Measurements from ENCODE around the gene PLEKHN1.
"Not testable (repeated sequence)": the region's sequence is repeated elsewhere in the genome, so short reads cannot be mapped to it uniquely, and the experiment has no call there.

PLEKHN1 gene

DNA sequence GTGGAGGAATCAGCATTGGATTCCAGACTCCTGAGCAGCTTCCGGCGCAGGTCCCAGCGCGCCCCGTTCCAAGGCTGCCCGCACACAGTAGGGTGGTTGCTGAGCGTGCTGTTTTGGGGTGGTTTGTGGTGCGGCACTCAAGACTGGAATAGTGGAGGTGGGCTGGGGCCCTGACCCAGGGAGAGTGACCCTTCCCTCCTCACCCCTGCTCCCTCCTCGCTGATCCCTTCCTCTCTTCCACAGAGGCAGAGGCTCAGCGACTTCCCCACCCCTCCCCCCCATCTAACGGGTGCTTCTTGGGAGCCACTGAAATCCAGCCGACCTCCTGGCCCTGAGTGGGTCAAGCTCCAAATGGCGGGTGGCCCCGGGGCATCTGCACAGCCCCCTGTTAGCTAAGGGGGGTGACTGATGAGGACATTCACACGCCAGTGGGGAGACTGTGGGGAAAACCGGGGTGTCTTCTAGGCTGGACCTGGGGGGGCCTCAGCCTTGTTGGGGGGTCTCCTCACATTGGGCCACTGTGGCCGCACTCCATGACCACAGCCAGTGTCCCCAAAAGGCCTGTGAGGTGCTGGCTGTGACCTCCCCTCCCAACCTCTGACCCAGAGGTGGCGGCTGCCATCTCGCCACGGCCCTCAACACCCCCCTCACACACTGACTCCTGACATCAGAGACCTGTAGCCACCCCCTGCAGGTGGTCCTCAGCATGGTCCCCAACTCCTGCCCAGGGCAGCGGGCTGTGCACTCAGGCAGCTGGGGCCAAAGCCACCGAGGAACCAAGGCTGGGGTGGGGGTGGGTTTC is 37.5 kb downstream of the PLEKHN1 start:
- H3K4me3 ChIP-seq (ENCODE audit: low read length): no peak overlapping the region
- no peak for DNase-seq (ENCODE audit: low read depth)
- TF ChIP-seq, protein P1, sequence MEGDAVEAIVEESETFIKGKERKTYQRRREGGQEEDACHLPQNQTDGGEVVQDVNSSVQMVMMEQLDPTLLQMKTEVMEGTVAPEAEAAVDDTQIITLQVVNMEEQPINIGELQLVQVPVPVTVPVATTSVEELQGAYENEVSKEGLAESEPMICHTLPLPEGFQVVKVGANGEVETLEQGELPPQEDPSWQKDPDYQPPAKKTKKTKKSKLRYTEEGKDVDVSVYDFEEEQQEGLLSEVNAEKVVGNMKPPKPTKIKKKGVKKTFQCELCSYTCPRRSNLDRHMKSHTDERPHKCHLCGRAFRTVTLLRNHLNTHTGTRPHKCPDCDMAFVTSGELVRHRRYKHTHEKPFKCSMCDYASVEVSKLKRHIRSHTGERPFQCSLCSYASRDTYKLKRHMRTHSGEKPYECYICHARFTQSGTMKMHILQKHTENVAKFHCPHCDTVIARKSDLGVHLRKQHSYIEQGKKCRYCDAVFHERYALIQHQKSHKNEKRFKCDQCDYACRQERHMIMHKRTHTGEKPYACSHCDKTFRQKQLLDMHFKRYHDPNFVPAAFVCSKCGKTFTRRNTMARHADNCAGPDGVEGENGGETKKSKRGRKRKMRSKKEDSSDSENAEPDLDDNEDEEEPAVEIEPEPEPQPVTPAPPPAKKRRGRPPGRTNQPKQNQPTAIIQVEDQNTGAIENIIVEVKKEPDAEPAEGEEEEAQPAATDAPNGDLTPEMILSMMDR (IDR thresholded peaks at IDR 0.05; ENCODE audit: insufficient read depth, low read depth, low read length, missing control alignments): no peak

DNA sequence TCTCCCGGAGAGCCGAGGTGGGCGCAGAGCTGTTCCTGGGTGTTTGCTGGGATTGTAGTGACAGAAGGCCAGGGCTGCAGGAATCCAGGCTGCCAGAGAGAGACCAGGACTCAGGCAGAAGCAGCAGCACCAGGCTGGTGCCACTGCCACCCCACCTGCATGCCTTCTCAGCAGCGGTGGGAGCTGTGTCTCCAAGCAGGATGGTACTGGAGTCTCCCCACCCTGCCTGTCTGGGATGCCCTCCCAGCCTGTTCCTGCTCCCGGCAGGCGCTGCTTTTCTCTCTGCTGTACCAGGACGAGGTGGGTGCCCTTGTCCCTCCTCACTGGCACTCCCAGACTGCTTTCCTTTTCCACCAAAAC is 38.1 kb downstream of the PLEKHN1 start:
- TF ChIP-seq, protein P1 (IDR thresholded peaks at IDR 0.05; ENCODE audit: insufficient read depth, low read depth, low read length, missing control alignments): no peak
- no peak overlapping the region for H3K4me3 ChIP-seq (ENCODE audit: low read length)
- no peak for DNase-seq (ENCODE audit: low read depth)

DNA sequence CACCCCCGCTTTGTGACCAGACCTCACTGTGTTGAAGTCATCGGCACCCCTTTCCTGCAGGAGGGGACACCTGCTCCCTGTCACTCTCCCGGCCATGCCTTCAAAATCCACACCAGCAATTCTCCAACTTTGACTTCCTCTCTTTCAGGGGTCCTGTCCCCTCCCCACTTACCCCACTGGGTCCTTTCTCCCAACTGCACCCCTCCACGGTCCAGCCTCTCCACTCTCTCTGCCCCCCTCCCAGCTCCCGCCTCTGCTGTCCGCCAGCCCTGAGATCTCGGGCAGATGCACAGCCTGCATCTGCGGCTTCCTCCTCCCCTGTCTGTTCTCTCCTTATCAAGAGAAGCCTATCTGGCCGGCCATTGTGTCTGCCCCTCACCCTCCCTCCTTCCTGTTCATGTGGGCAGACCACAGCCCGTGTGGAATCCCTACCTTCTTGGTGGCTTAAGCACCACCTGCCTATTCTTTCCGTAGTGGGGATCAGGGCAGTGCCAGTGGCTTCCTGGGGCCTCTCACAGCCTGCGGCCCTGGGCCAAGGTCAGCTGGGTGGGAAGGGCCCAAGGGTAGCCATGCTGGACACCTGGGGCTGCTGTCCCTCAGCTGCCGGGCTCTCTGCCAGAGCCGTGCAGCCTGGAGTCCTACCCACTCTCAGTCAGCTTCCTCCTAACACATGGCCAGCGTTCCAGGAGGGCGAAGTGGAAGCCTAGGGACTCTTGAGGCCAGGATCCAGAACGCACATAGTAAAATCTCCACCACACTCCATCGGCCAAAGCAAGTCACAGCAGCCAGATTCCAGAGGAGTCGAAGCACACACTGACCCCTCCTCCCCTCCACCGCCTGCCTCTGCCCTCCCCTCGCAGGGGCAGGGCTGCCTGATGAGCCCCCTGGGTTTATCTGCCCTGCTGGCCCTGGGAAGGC is 38.8 kb downstream of the PLEKHN1 start:
- TF ChIP-seq, protein P1 (IDR thresholded peaks at IDR 0.05; ENCODE audit: insufficient read depth, low read depth, low read length, missing control alignments): no peak

DNA sequence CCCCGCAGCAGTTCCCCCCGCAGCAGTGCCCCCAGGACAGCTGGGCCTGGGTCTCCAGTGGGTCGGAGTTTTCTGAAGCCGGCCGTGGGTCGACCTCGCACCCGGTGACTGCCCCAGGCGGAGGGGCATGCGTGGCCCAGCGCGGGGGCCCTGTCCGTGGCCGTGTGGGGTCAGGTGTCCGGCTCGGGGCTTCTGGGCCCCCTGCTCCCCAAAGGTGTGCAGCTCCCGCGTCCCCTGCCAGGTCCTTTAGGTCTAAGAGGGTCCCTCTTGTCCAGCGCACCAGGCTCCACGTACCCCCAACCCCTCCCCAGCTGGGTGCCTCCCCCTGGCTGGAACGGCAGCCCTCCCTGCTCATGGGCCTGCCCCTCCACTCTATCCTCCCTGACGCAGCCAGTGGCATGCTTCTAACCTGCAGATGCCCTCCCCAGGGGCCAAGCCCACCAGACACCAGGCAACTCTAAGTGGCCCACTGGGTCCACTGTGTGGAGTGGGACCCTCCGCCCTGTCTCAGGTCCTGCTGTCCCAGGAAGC is 39.6 kb downstream of the PLEKHN1 start:
- H3K4me3 ChIP-seq (ENCODE audit: low read length): no peak overlapping the region
- TF ChIP-seq, protein P1 (IDR thresholded peaks at IDR 0.05; ENCODE audit: insufficient read depth, low read depth, low read length, missing control alignments): no peak
- no peak for DNase-seq (ENCODE audit: low read depth)

More for the DNA sequence above, 38.8 kb downstream of the PLEKHN1 start:
- no peak overlapping the region for H3K4me3 ChIP-seq (ENCODE audit: low read length)
- no peak for DNase-seq (ENCODE audit: low read depth)

DNA sequence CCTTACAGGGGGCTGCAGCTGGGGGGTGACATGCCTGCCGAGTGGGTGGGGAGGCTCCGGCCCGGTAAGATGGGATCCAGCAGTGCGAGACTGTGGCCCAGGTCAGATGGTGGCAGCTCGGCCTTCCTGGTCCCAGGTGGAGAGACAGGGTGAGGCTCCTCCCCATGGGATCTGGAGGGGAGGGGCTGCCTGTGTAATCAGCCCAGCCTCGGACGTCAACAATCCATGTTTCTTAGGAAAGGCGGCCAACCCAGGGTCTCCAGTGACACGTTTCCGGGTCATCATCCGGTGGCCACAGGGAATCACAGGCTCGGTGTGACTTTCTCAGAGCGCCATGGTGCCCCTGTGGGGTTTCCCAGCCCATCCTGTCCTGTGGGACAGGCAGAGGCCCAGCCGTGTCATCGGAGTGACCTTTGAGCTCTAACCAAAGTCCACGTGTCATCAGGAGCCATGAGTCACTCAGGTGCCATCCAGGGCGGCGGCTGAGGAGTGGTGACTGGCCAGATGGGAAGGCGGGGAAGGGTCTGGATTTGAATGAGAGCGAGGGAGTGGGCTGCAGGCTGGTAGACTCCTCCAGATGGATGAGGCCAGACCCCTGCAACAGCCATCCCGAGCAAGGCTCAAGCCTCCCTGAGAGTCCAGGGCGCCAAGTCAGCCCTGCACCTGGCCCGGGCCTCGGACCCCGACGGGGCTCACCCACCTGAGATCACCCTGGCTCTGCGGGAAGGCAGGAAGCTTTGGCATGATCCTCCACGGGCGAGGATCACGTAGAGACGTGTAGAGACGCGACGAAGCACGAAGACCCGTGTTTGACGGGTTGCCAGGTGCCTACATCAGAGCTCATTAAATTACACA is 40.2 kb downstream of the PLEKHN1 start:
- DNase-seq (ENCODE audit: low read depth): no peak
- no peak overlapping the region for H3K4me3 ChIP-seq (ENCODE audit: low read length)
- TF ChIP-seq, protein P1 (IDR thresholded peaks at IDR 0.05; ENCODE audit: insufficient read depth, low read depth, low read length, missing control alignments): no peak

DNA sequence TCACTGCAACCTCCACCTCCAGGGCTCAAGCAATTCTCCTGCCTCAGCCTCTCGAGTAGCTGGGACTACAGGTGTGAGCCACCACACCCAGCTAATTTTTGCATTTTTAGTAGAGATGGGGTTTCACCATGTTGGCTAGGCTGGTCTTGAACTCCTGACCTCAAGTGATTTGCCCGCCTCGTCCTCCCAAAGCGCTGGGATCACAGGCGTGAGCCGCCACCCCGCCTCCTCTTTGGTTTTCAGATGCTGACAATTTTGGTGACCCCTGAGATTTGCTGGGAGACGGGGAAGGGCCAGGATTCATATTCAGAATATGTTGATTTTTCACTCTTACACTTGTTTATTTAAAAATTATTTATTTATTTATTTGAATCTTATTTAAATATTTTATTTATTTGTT is 43.8 kb downstream of the PLEKHN1 start:
- not testable (repeated sequence) for DNase-seq (ENCODE audit: low read depth); H3K4me3 ChIP-seq (ENCODE audit: low read length)
